ENCODE data around the gene DNAH17. TPM values are rescaled to one million over a fixed set of nuclear protein-coding genes. Genes with fewer than 3 reads are reported as not detected.

The DNAH17 gene
- total RNA-seq, 1 donor from 2014 or later = 0.54 TPM

GRCh38 chr17:78486946-78487680 is 90.1 kb downstream of the DNAH17 start:
- H3K4me3 Mint-ChIP-seq (ENCODE audit: unreplicated experiment) = no peak overlapping the region
- no peak for DNase-seq (ENCODE audit: extremely low spot score, unreplicated experiment)
- no peaks in the 10 kb centered on the region for H3K27me3 Mint-ChIP-seq (ENCODE audit: unreplicated experiment)
- no peak overlapping the region for H3K27ac Mint-ChIP-seq (ENCODE audit: unreplicated experiment)
- H3K4me1 Mint-ChIP-seq (ENCODE audit: unreplicated experiment) = peaks cover 5% of the 10 kb centered on the region
- no peak for TF ChIP-seq CTCF (IDR thresholded peaks at IDR 0.05)
- H3K36me3 Mint-ChIP-seq (ENCODE audit: unreplicated experiment) = peaks cover 2% of the 10 kb centered on the region
- no peaks in the 10 kb centered on the region for H3K9me3 Mint-ChIP-seq (ENCODE audit: unreplicated experiment)

GRCh38 chr17:78486228-78486802 is 90.9 kb downstream of the DNAH17 start:
- no peak for TF ChIP-seq CTCF (IDR thresholded peaks at IDR 0.05)
- peak; percentile 84 for DNase-seq (ENCODE audit: extremely low spot score, unreplicated experiment)
- H3K9me3 Mint-ChIP-seq (ENCODE audit: unreplicated experiment) = no peaks in the 10 kb centered on the region
- no peak overlapping the region for H3K27ac Mint-ChIP-seq (ENCODE audit: unreplicated experiment)
- peaks cover 2% of the 10 kb centered on the region for H3K36me3 Mint-ChIP-seq (ENCODE audit: unreplicated experiment)
- no peaks in the 10 kb centered on the region for H3K27me3 Mint-ChIP-seq (ENCODE audit: unreplicated experiment)
- no peak overlapping the region for H3K4me3 Mint-ChIP-seq (ENCODE audit: unreplicated experiment)
- peaks cover 5% of the 10 kb centered on the region for H3K4me1 Mint-ChIP-seq (ENCODE audit: unreplicated experiment)

GRCh38 chr17:78485290-78486168 is 91.7 kb downstream of the DNAH17 start:
- peaks cover 2% of the 10 kb centered on the region for H3K36me3 Mint-ChIP-seq (ENCODE audit: unreplicated experiment)
- no peaks in the 10 kb centered on the region for H3K27me3 Mint-ChIP-seq (ENCODE audit: unreplicated experiment)
- H3K9me3 Mint-ChIP-seq (ENCODE audit: unreplicated experiment) = no peaks in the 10 kb centered on the region
- H3K4me3 Mint-ChIP-seq (ENCODE audit: unreplicated experiment) = no peak overlapping the region
- peaks cover 5% of the 10 kb centered on the region for H3K4me1 Mint-ChIP-seq (ENCODE audit: unreplicated experiment)
- no peak for DNase-seq (ENCODE audit: extremely low spot score, unreplicated experiment)
- no peak for TF ChIP-seq CTCF (IDR thresholded peaks at IDR 0.05)
- no peak overlapping the region for H3K27ac Mint-ChIP-seq (ENCODE audit: unreplicated experiment)

- Mint-ChIP-seq H3K4me3 (ENCODE audit: unreplicated experiment) (peak overlapping the region; percentile 51), H3K27me3 (ENCODE audit: unreplicated experiment) (no peaks in the 10 kb centered on the region), H3K36me3 (ENCODE audit: unreplicated experiment) (peaks cover 2% of the 10 kb centered on the region), H3K27ac (ENCODE audit: unreplicated experiment) (no peak overlapping the region), H3K9me3 (ENCODE audit: unreplicated experiment) (no peaks in the 10 kb centered on the region), H3K4me1 (ENCODE audit: unreplicated experiment) (peaks cover 5% of the 10 kb centered on the region)
- DNase-seq (ENCODE audit: extremely low spot score, unreplicated experiment) = no peak
- no peak for TF ChIP-seq CTCF (IDR thresholded peaks at IDR 0.05)
These were observed 92.6 kb downstream of the DNAH17 start for GRCh38 chr17:78484271-78485246.

Measured in osteocyte (in vitro differentiated cells).